Measurements from ENCODE around the gene ARRB1.
"Not testable (repeated sequence)": the region's sequence is repeated elsewhere in the genome, so short reads cannot be mapped to it uniquely, and the experiment has no call there.

Gene ARRB1

GRCh38 chr11:75351541-75351790 lies at the start of gene ARRB1:
TSS of gene ARRB1 (minus strand) at chr11:75351661. CDS start at chr11:75351607, 54 bp downstream.
- DNase-seq (ENCODE audit: low spot score): peak; percentile 87

- DNase-seq (ENCODE audit: low spot score): no peak
Observed at GRCh38 chr11:75400146-75400865, 48.8 kb upstream of the ARRB1 start.

- peak; percentile 91 for DNase-seq (ENCODE audit: low spot score)
Observed at GRCh38 chr11:75399344-75400145, 48.1 kb upstream of the ARRB1 start, which contains the start of gene RPS3. TSS of gene RPS3 (plus strand) at chr11:75399518. CDS start at chr11:75399548, 30 bp downstream.

GRCh38 chr11:75398906-75399305 lies 47.4 kb upstream of the ARRB1 start:
- DNase-seq (ENCODE audit: low spot score): no peak

- DNase-seq (ENCODE audit: low spot score): no peak
Observed at GRCh38 chr11:75394085-75394840, 42.8 kb upstream of the ARRB1 start.

- DNase-seq (ENCODE audit: low spot score): no peak
Observed at GRCh38 chr11:75389925-75390324, 38.5 kb upstream of the ARRB1 start.

- DNase-seq (ENCODE audit: low spot score): no peak
Observed at GRCh38 chr11:75389276-75389605, 37.8 kb upstream of the ARRB1 start.

- peak; percentile 82 for DNase-seq (ENCODE audit: low spot score)
Observed at GRCh38 chr11:75388386-75389275, 37.2 kb upstream of the ARRB1 start.

GRCh38 chr11:75387736-75388294 lies 36.4 kb upstream of the ARRB1 start:
- no peak for DNase-seq (ENCODE audit: low spot score)

- DNase-seq (ENCODE audit: low spot score): no peak
Observed at GRCh38 chr11:75386942-75387630, 35.6 kb upstream of the ARRB1 start.

GRCh38 chr11:75384438-75385080 lies 33.1 kb upstream of the ARRB1 start:
- peak; percentile 87 for DNase-seq (ENCODE audit: low spot score)

- peak; percentile 75 for DNase-seq (ENCODE audit: low spot score)
Observed at GRCh38 chr11:75383246-75383645, 31.8 kb upstream of the ARRB1 start.

GRCh38 chr11:75380716-75381420 lies 29.4 kb upstream of the ARRB1 start:
- DNase-seq (ENCODE audit: low spot score): peak; percentile 27

- no peak for DNase-seq (ENCODE audit: low spot score)
Observed at GRCh38 chr11:75380245-75380644, 28.8 kb upstream of the ARRB1 start.

GRCh38 chr11:75378776-75379175 lies 27.3 kb upstream of the ARRB1 start:
- not testable (repeated sequence) for DNase-seq (ENCODE audit: low spot score)

GRCh38 chr11:75376175-75376574 lies 24.7 kb upstream of the ARRB1 start:
- DNase-seq (ENCODE audit: low spot score): no peak

- no peak for DNase-seq (ENCODE audit: low spot score)
Observed at GRCh38 chr11:75375626-75376025, 24.2 kb upstream of the ARRB1 start.

GRCh38 chr11:75374646-75375045 lies 23.2 kb upstream of the ARRB1 start:
- no peak for DNase-seq (ENCODE audit: low spot score)

GRCh38 chr11:75373201-75373600 lies 21.7 kb upstream of the ARRB1 start:
- no peak for DNase-seq (ENCODE audit: low spot score)

Data from iPS-NIHi11 (cell line).